Activated CD8-positive, alpha-beta T cell treated with anti-CD3 and anti-CD28 coated beads for 36 hours (primary cell): ENCODE data around the gene ZNRF4. TPM values are rescaled to one million over a fixed set of nuclear protein-coding genes. Genes with fewer than 3 reads are reported as not detected.

Source experiments
- ATAC-seq: fragments of 200-7000 bp; cut with Tn5 transposase; one replicate; pipeline ENCODE4 v1.10.0; 2021; ENCODE audit warnings: mild to moderate bottlenecking, moderate library complexity
- CTCF ChIA-PET: fragments of 350-600 bp; sonication (Branson Sonifier 250); formaldehyde crosslinking; loops from one replicate; lab custom pipeline; 2021; ENCODE audit warnings: antibody characterized with exemption; lab: Charles Lee
- POLR2A ChIA-PET: fragments of 350-600 bp; sonication (Branson Sonifier 250); formaldehyde crosslinking; loops from one replicate; lab custom pipeline; 2021; ENCODE audit warnings: antibody characterized with exemption; lab: Charles Lee
- DNase-seq: peaks from one replicate; pipeline ENCODE4 v3.0.0-alpha.2; 2020
- H3K27ac Mint-ChIP-seq: one replicate; pipeline ENCODE4 v1.8.0; 2021; ENCODE audit warnings: mild to moderate bottlenecking, mixed read lengths
- H3K27me3 Mint-ChIP-seq: one replicate; pipeline ENCODE4 v1.8.0; 2021; ENCODE audit warnings: mixed read lengths
- H3K36me3 Mint-ChIP-seq: one replicate; pipeline ENCODE4 v1.8.0; 2021; ENCODE audit warnings: low read depth, mixed read lengths
- H3K4me1 Mint-ChIP-seq: one replicate; pipeline ENCODE4 v1.8.0; 2021; ENCODE audit warnings: low read depth, mixed read lengths
- H3K4me3 Mint-ChIP-seq: one replicate; pipeline ENCODE4 v1.8.0; 2021; ENCODE audit warnings: mild to moderate bottlenecking, moderate library complexity, mixed read lengths
- H3K9me3 Mint-ChIP-seq: one replicate; pipeline ENCODE4 v1.8.0; 2021; ENCODE audit warnings: mixed read lengths
- CTCF ChIP-seq: fragments of 200-600 bp; IDR thresholded peaks from one replicate; pipeline ENCODE4 v1.8.0; 2022; ENCODE audit warnings: antibody characterized with exemption, mild to moderate bottlenecking
- intact Hi-C: fragments of 100-400 bp; cut with micrococcal nuclease; formaldehyde crosslinking; loops from one replicate; pipeline ENCODE4 v1.10.0; 2022
- total RNA-seq, 2 experiments: library from RNA; stranded (reverse); gene quantifications; one replicate each; pipeline ENCODE4 v1.2.3, GENCODE V29; 2021

Gene ZNRF4
- total RNA-seq, 2 experiments from 2014 or later = not detected

GRCh38 chr19:5445561-5446055, 9.6 kb upstream of the ZNRF4 start:
- intact Hi-C loops = no loop called here
- Mint-ChIP-seq H3K4me1 (peaks cover 4% of the 10 kb centered on the region), H3K9me3 (no peaks in the 10 kb centered on the region), H3K4me3 (no peak overlapping the region), H3K27me3 (peaks cover 20% of the 10 kb centered on the region), H3K27ac (no peak overlapping the region), H3K36me3 (no peaks in the 10 kb centered on the region)
- TF ChIP-seq CTCF = no peak
- POLR2A ChIA-PET = no interaction called here
- DNase-seq (no peak), ATAC-seq (no peak)
- CTCF ChIA-PET = no interaction called here

- Mint-ChIP-seq H3K27me3 (peaks cover 24% of the 10 kb centered on the region), H3K36me3 (no peaks in the 10 kb centered on the region), H3K4me1 (peaks cover 4% of the 10 kb centered on the region), H3K9me3 (no peaks in the 10 kb centered on the region), H3K4me3 (no peak overlapping the region), H3K27ac (no peak overlapping the region)
- no peak for DNase-seq
- intact Hi-C loops = no loop called here
- ChIA-PET CTCF (no interaction called here), POLR2A (interaction anchor here (0.6 kb wide), 1 partner anchor 38 kb away, joined by 3 read pairs; no protein-coding TSS in a partner anchor)
- no peak for TF ChIP-seq CTCF
- ATAC-seq = no peak
These were observed 7.4 kb upstream of the ZNRF4 start for GRCh38 chr19:5447700-5448311.

- H3K27ac Mint-ChIP-seq = no peak overlapping the region
- CTCF ChIA-PET = no interaction called here
- ATAC-seq (no peak), DNase-seq (no peak)
- POLR2A ChIA-PET = interaction anchor here (0.6 kb wide), 1 partner anchor 38 kb away, joined by 3 read pairs; no protein-coding TSS in a partner anchor
- H3K9me3 Mint-ChIP-seq = no peaks in the 10 kb centered on the region
- no peak for TF ChIP-seq CTCF
- H3K4me3 Mint-ChIP-seq = no peak overlapping the region
- no peaks in the 10 kb centered on the region for H3K36me3 Mint-ChIP-seq
- H3K27me3 Mint-ChIP-seq = peaks cover 24% of the 10 kb centered on the region
- H3K4me1 Mint-ChIP-seq = peaks cover 4% of the 10 kb centered on the region
- intact Hi-C loops = no loop called here
These were observed 6.8 kb upstream of the ZNRF4 start for GRCh38 chr19:5448374-5448773.

GRCh38 chr19:5450482-5451126, 4.6 kb upstream of the ZNRF4 start:
- TF ChIP-seq CTCF = no peak

GRCh38 chr19:5451494-5451893, 3.7 kb upstream of the ZNRF4 start:
- Mint-ChIP-seq H3K9me3 (no peaks in the 10 kb centered on the region), H3K27ac (no peak overlapping the region), H3K4me1 (peaks cover 4% of the 10 kb centered on the region), H3K36me3 (no peaks in the 10 kb centered on the region), H3K4me3 (no peak overlapping the region), H3K27me3 (peaks cover 19% of the 10 kb centered on the region)
- no peak for TF ChIP-seq CTCF
- ATAC-seq = no peak
- ChIA-PET POLR2A (no interaction called here), CTCF (no interaction called here)
- intact Hi-C loops = no loop called here
- no peak for DNase-seq

More at GRCh38 chr19:5450482-5451126, 4.6 kb upstream of the ZNRF4 start:
- peaks cover 21% of the 10 kb centered on the region for H3K27me3 Mint-ChIP-seq
- no peak overlapping the region for H3K4me3 Mint-ChIP-seq
- DNase-seq (no peak), ATAC-seq (no peak)
- ChIA-PET POLR2A (no interaction called here), CTCF (no interaction called here)
- intact Hi-C loops = no loop called here
- peaks cover 4% of the 10 kb centered on the region for H3K4me1 Mint-ChIP-seq
- no peaks in the 10 kb centered on the region for H3K36me3 Mint-ChIP-seq
- no peak overlapping the region for H3K27ac Mint-ChIP-seq
- no peaks in the 10 kb centered on the region for H3K9me3 Mint-ChIP-seq
